ENCODE measurements around the gene PLCG1. TPM values are rescaled to one million over a fixed set of nuclear protein-coding genes. Genes with fewer than 3 reads are reported as not detected.
"Not testable (repeated sequence)": the region's sequence is repeated elsewhere in the genome, so short reads cannot be mapped to it uniquely, and the experiment has no call there.

PLCG1 gene
- total RNA-seq, 1 experiment from 2014 or later: 64.1 TPM

- H3K9me3 ChIP-seq (ENCODE audit: insufficient read depth, low read depth): no peaks in the 10 kb centered on the region
- no peak overlapping the region for H3K4me2 ChIP-seq
- ChIA-PET CTCF (no interaction called here), POLR2A (ENCODE audit: unreplicated experiment) (interaction anchor here (0.7 kb wide), 1 partner anchor 97 kb away, joined by 3 read pairs; no protein-coding TSS in a partner anchor)
- H4K20me1 ChIP-seq (ENCODE audit: insufficient read depth): no peaks in the 10 kb centered on the region
- intact Hi-C loops (cut with micrococcal nuclease; ENCODE audit: unreplicated experiment): no loop called here
- H3K9me2 ChIP-seq (ENCODE audit: insufficient read depth): no peaks in the 10 kb centered on the region
- no peaks in the 10 kb centered on the region for H3K79me2 ChIP-seq (ENCODE audit: low read depth)
- no peak for TF ChIP-seq CTCF (conservative IDR thresholded peaks at IDR 0.05)
- TF ChIP-seq EZH2 (IDR thresholded peaks at IDR 0.05; ENCODE audit: low read depth): no peak
- no peaks in the 10 kb centered on the region for H3K4me1 ChIP-seq (replicated peaks; ENCODE audit: insufficient read depth)
- no peak overlapping the region for H3K27ac ChIP-seq
- peaks cover 25% of the 10 kb centered on the region; the same call in 1 of the 2 replicates for H3F3A ChIP-seq (ENCODE audit: insufficient read depth, low read depth)
- H3K27me3 ChIP-seq (ENCODE audit: insufficient read depth, low read depth): no peaks in the 10 kb centered on the region
- DNase-seq: no peak
- BruUV-seq (replicated peaks): no TSS peak
- peaks cover 29% of the 10 kb centered on the region for H3K36me3 ChIP-seq (ENCODE audit: low read depth)
- H3K4me3 ChIP-seq: no peak overlapping the region
- no peak overlapping the region for H2AFZ ChIP-seq
Measured at GRCh38 chr20:41126719-41127118, 10.6 kb upstream of the PLCG1 start.

GRCh38 chr20:41128317-41128716, 9.0 kb upstream of the PLCG1 start:
- intact Hi-C loops (cut with micrococcal nuclease; ENCODE audit: unreplicated experiment); POLR2A ChIA-PET (ENCODE audit: unreplicated experiment); DNase-seq; H3K9me2 ChIP-seq (ENCODE audit: insufficient read depth); H3K4me1 ChIP-seq (replicated peaks; ENCODE audit: insufficient read depth); H2AFZ ChIP-seq; H3K27me3 ChIP-seq (ENCODE audit: insufficient read depth, low read depth); H3K9me3 ChIP-seq (ENCODE audit: insufficient read depth, low read depth); BruUV-seq (replicated peaks); H3K27ac ChIP-seq; H3K79me2 ChIP-seq (ENCODE audit: low read depth); H3K4me3 ChIP-seq; CTCF ChIA-PET; H4K20me1 ChIP-seq (ENCODE audit: insufficient read depth); H3K4me2 ChIP-seq: not testable (repeated sequence)
- peaks cover 19% of the 10 kb centered on the region; the same call in 1 of the 2 replicates for H3F3A ChIP-seq (ENCODE audit: insufficient read depth, low read depth)
- peaks cover 13% of the 10 kb centered on the region for H3K36me3 ChIP-seq (ENCODE audit: low read depth)

GRCh38 chr20:41131594-41132387, 5.6 kb upstream of the PLCG1 start:
- H3K36me3 ChIP-seq (ENCODE audit: low read depth): no peaks in the 10 kb centered on the region
- H2AFZ ChIP-seq: no peak overlapping the region
- H3K4me2 ChIP-seq: no peak overlapping the region
- TF ChIP-seq EZH2 (IDR thresholded peaks at IDR 0.05; ENCODE audit: low read depth): no peak
- TF ChIP-seq CTCF (conservative IDR thresholded peaks at IDR 0.05): no peak
- H3K4me1 ChIP-seq (replicated peaks; ENCODE audit: insufficient read depth): peaks cover 4% of the 10 kb centered on the region; the same call in 1 of the 2 replicates
- H3K9me3 ChIP-seq (ENCODE audit: insufficient read depth, low read depth): no peaks in the 10 kb centered on the region
- no peaks in the 10 kb centered on the region for H3K79me2 ChIP-seq (ENCODE audit: low read depth)
- ChIA-PET CTCF (interaction anchor here (0.6 to 0.7 kb wide), 2 partner anchors 168 to 342 kb away, joined by 5 to 13 read pairs; no protein-coding TSS in a partner anchor), POLR2A (ENCODE audit: unreplicated experiment) (no interaction called here)
- no peak overlapping the region for H3K4me3 ChIP-seq
- H3K27ac ChIP-seq: no peak overlapping the region
- BruUV-seq (replicated peaks): no TSS peak
- intact Hi-C loops (cut with micrococcal nuclease; ENCODE audit: unreplicated experiment): no loop called here
- H3K9me2 ChIP-seq (ENCODE audit: insufficient read depth): no peaks in the 10 kb centered on the region
- H3F3A ChIP-seq (ENCODE audit: insufficient read depth, low read depth): peaks cover 31% of the 10 kb centered on the region; the same call in 1 of the 2 replicates
- H4K20me1 ChIP-seq (ENCODE audit: insufficient read depth): no peaks in the 10 kb centered on the region
- DNase-seq: no peak
- no peaks in the 10 kb centered on the region for H3K27me3 ChIP-seq (ENCODE audit: insufficient read depth, low read depth)

GRCh38 chr20:41132388-41132775, 5.0 kb upstream of the PLCG1 start:
- POLR2A ChIA-PET (ENCODE audit: unreplicated experiment); H3K4me2 ChIP-seq; H3K79me2 ChIP-seq (ENCODE audit: low read depth); H3K4me1 ChIP-seq (replicated peaks; ENCODE audit: insufficient read depth); H3K27ac ChIP-seq; H3K9me3 ChIP-seq (ENCODE audit: insufficient read depth, low read depth); H4K20me1 ChIP-seq (ENCODE audit: insufficient read depth); BruUV-seq (replicated peaks); DNase-seq; H3K27me3 ChIP-seq (ENCODE audit: insufficient read depth, low read depth); H3K9me2 ChIP-seq (ENCODE audit: insufficient read depth); H3K4me3 ChIP-seq; H2AFZ ChIP-seq; H3K36me3 ChIP-seq (ENCODE audit: low read depth); intact Hi-C loops (cut with micrococcal nuclease; ENCODE audit: unreplicated experiment): not testable (repeated sequence)
- peaks cover 31% of the 10 kb centered on the region; the same call in 1 of the 2 replicates for H3F3A ChIP-seq (ENCODE audit: insufficient read depth, low read depth)
- CTCF ChIA-PET: interaction anchor here (0.6 to 0.7 kb wide), 2 partner anchors 169 to 342 kb away, joined by 5 to 13 read pairs; no protein-coding TSS in a partner anchor
